ENCODE results near the gene OR6B1.
"Not testable (repeated sequence)": the region's sequence is repeated elsewhere in the genome, so short reads cannot be mapped to it uniquely, and the experiment has no call there.

Gene OR6B1

GRCh38 chr7:144006029-144006691, 6.0 kb downstream of the OR6B1 start:
- no peak for DNase-seq (ENCODE audit: low read depth)

GRCh38 chr7:144006692-144007042, 6.5 kb downstream of the OR6B1 start:
- no peak for DNase-seq (ENCODE audit: low read depth)

GRCh38 chr7:144009361-144009760, 9.2 kb downstream of the OR6B1 start:
- no peak for DNase-seq (ENCODE audit: low read depth)

GRCh38 chr7:144010061-144010460, 9.9 kb downstream of the OR6B1 start:
- not testable (repeated sequence) for DNase-seq (ENCODE audit: low read depth)

GRCh38 chr7:144010821-144011220, 10.7 kb downstream of the OR6B1 start:
- DNase-seq (ENCODE audit: low read depth), result not testable (repeated sequence)

GRCh38 chr7:144011458-144012230, 11.5 kb downstream of the OR6B1 start:
- DNase-seq (ENCODE audit: low read depth), result no peak

- DNase-seq (ENCODE audit: low read depth), result no peak
Measured at GRCh38 chr7:144018065-144018464, 17.9 kb downstream of the OR6B1 start.

GRCh38 chr7:144019457-144019856, 19.3 kb downstream of the OR6B1 start:
- no peak for DNase-seq (ENCODE audit: low read depth)

GRCh38 chr7:144020340-144020739, 20.2 kb downstream of the OR6B1 start:
- DNase-seq (ENCODE audit: low read depth), result no peak

GRCh38 chr7:144022169-144022568, 22.0 kb downstream of the OR6B1 start:
- DNase-seq (ENCODE audit: low read depth), result no peak

GRCh38 chr7:144023171-144023827, 23.2 kb downstream of the OR6B1 start:
- no peak for DNase-seq (ENCODE audit: low read depth)

GRCh38 chr7:144024213-144024612, 24.1 kb downstream of the OR6B1 start:
- no peak for DNase-seq (ENCODE audit: low read depth)

GRCh38 chr7:144026203-144026883, 26.2 kb downstream of the OR6B1 start:
- no peak for DNase-seq (ENCODE audit: low read depth)

GRCh38 chr7:144027070-144027469, 26.9 kb downstream of the OR6B1 start:
- DNase-seq (ENCODE audit: low read depth), result no peak

- DNase-seq (ENCODE audit: low read depth), result no peak
Measured at GRCh38 chr7:144027974-144028373, 27.9 kb downstream of the OR6B1 start.

- DNase-seq (ENCODE audit: low read depth), result no peak
Measured at GRCh38 chr7:144028547-144028946, 28.4 kb downstream of the OR6B1 start.

- no peak for DNase-seq (ENCODE audit: low read depth)
Measured at GRCh38 chr7:144032516-144032915, 32.4 kb downstream of the OR6B1 start.

GRCh38 chr7:144032985-144033709, 33.0 kb downstream of the OR6B1 start:
- no peak for DNase-seq (ENCODE audit: low read depth)

- no peak for DNase-seq (ENCODE audit: low read depth)
Measured at GRCh38 chr7:144035385-144035784, 35.3 kb downstream of the OR6B1 start.

GRCh38 chr7:144036302-144036885, 36.3 kb downstream of the OR6B1 start:
- DNase-seq (ENCODE audit: low read depth), result no peak

- DNase-seq (ENCODE audit: low read depth), result no peak
Measured at GRCh38 chr7:144037414-144038035, 37.4 kb downstream of the OR6B1 start.

Measured in stimulated activated CD8-positive, alpha-beta memory T cell treated with anti-CD3 and anti-CD28 coated beads, Interleukin-12 subunit alpha, Interleukin-12 subunit beta, amount 100 ng/mL, for 1 hour (primary cell).